Measurements from ENCODE around the gene HYLS1. TPM values are rescaled to one million over a fixed set of nuclear protein-coding genes. Genes with fewer than 3 reads are reported as not detected.
"Not testable (repeated sequence)": the region's sequence is repeated elsewhere in the genome, so short reads cannot be mapped to it uniquely, and the experiment has no call there.

Gene HYLS1
- total RNA-seq, 1 experiment from 2014 or later, result 2.5 TPM

DNA sequence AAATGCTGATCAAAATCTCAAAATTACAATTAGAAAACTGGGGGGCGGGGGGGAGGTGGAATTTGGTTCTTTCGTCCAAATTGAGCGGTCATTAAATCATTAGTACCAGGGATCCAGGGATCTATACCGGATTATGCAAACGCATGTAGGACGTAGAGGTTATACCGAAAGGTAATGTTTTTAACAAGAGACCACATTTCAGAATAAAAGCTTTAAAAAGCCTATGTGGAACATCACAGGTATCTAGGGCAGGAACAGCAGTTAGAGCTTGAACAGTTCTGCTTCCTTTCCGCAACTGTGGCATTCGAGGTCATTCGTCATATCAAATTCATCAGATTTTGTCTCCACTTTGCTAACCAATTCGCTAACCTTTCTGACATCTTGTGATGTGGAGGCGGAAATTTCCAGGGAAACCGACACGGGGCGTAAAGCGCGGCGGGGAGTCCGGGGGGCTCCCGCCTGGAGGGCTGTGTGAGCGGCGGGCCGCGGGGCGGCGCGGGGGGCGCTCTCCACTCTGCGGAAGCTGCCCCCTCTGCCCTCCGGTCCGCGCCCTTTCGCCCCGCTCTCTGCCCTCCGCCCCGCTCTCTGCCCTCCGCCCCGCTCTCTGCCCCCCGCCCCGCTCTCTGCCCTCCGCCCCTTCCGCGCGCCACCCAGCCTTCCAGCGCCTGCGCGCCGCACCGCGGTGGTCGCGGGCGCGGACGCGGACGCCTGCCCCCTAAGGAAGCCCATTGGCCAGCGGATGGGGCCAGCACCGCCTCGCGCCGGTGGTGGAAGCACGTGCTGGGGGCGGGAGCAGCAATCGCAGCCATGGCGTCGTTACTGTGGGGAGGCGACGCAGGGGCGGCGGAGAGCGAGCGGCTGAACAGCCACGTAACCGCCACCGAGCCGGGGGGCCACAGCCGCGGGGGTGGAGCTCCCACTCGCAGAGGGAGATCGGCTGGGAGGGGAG is 16.5 kb downstream of the HYLS1 start, which contains the start of gene DDX25:
DDX25 (plus strand) TSS at position 798 of the 949 bp plus-strand sequence; CDS start at position 808, 10 bp downstream.
- no TSS peak for BruUV-seq (replicated peaks)
- peak within 1 kb of the TSS; percentile 94 for H3K27ac Mint-ChIP-seq (ENCODE audit: unreplicated experiment)
- CTCF ChIA-PET, result interaction anchor here (0.9 to 1.1 kb wide), 2 partner anchors 16 to 158 kb away, joined by 5 to 6 read pairs; partner anchors contain the start of gene HYLS1

DNA sequence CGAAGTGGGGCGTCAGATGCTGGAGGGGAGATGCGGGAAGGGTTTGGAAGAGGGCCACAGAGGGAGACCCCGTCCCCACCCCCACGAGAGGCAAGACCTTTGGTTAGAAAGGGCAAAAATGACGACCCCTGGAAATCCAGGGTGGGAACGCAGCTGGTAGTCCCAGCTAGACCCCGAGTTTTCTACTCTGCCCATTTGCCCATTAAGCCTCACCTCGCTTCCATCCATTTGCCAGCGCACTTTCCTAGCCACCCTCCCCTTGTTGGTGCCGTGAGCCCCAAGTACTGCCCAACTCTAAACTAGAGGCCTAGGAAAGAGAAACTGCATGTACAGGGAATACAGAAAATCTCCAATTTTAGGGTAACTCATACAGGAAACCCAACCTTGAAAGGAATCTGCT is 17.2 kb downstream of the HYLS1 start:
- Mint-ChIP-seq H3K4me1 (ENCODE audit: low read depth, unreplicated experiment) (peaks cover 15% of the 10 kb centered on the region), H3K4me3 (ENCODE audit: unreplicated experiment) (no peak overlapping the region), H3K27ac (ENCODE audit: unreplicated experiment) (no peak overlapping the region), H3K36me3 (ENCODE audit: insufficient read depth, unreplicated experiment) (peaks cover 12% of the 10 kb centered on the region), H3K27me3 (ENCODE audit: insufficient read depth, unreplicated experiment) (peaks cover 8% of the 10 kb centered on the region), H3K9me3 (ENCODE audit: unreplicated experiment) (peaks cover 7% of the 10 kb centered on the region)
- H3K9me3 ChIP-seq, result 0 out of 2 replicates have a peak, but pooled peaks cover 2% of the 10 kb centered on the region
- intact Hi-C loops (cut with micrococcal nuclease; ENCODE audit: unreplicated experiment), result no loop called here
- no peak for DNase-seq
- H3K4me1 ChIP-seq, result peaks cover 5% of the 10 kb centered on the region; the same call in 1 of the 2 replicates
- CTCF ChIA-PET, result no interaction called here
- BruUV-seq (replicated peaks), result no TSS peak
- H3K4me3 ChIP-seq (ENCODE audit: low read depth, low read length), result no peak overlapping the region
- TF ChIP-seq, protein P1, sequence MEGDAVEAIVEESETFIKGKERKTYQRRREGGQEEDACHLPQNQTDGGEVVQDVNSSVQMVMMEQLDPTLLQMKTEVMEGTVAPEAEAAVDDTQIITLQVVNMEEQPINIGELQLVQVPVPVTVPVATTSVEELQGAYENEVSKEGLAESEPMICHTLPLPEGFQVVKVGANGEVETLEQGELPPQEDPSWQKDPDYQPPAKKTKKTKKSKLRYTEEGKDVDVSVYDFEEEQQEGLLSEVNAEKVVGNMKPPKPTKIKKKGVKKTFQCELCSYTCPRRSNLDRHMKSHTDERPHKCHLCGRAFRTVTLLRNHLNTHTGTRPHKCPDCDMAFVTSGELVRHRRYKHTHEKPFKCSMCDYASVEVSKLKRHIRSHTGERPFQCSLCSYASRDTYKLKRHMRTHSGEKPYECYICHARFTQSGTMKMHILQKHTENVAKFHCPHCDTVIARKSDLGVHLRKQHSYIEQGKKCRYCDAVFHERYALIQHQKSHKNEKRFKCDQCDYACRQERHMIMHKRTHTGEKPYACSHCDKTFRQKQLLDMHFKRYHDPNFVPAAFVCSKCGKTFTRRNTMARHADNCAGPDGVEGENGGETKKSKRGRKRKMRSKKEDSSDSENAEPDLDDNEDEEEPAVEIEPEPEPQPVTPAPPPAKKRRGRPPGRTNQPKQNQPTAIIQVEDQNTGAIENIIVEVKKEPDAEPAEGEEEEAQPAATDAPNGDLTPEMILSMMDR (IDR thresholded peaks at IDR 0.05; ENCODE audit: insufficient read depth in 1 of 2, low read depth in 1 of 2, low read length in 1 of 2, severe bottlenecking in 1 of 2, unreplicated experiment in 1 of 2), result no peak
- no peaks in the 10 kb centered on the region for H3K36me3 ChIP-seq (ENCODE audit: control insufficient read depth, insufficient read depth, low read length)
- POLR2A ChIA-PET, result no interaction called here
- H3K27me3 ChIP-seq (replicated peaks; ENCODE audit: control insufficient read depth, insufficient read depth, low read length), result no peaks in the 10 kb centered on the region

More for the DNA sequence above, 16.5 kb downstream of the HYLS1 start, which contains the start of gene DDX25:
- Mint-ChIP-seq H3K27me3 (ENCODE audit: insufficient read depth, unreplicated experiment) (peaks cover 8% of the 10 kb centered on the region), H3K36me3 (ENCODE audit: insufficient read depth, unreplicated experiment) (peaks cover 17% of the 10 kb centered on the region), H3K4me1 (ENCODE audit: low read depth, unreplicated experiment) (peaks cover 15% of the 10 kb centered on the region), H3K4me3 (ENCODE audit: unreplicated experiment) (peak within 1 kb of the TSS; percentile 99), H3K9me3 (ENCODE audit: unreplicated experiment) (peaks cover 7% of the 10 kb centered on the region)
- H3K36me3 ChIP-seq (ENCODE audit: control insufficient read depth, insufficient read depth, low read length), result no peaks in the 10 kb centered on the region
- TF ChIP-seq, protein P1 (IDR thresholded peaks at IDR 0.05; ENCODE audit: insufficient read depth in 1 of 2, low read depth in 1 of 2, low read length in 1 of 2, severe bottlenecking in 1 of 2, unreplicated experiment in 1 of 2), result no peak
- H3K4me1 ChIP-seq, result peaks cover 5% of the 10 kb centered on the region; the same call in 1 of the 2 replicates
- intact Hi-C loops (cut with micrococcal nuclease; ENCODE audit: unreplicated experiment), result no loop called here
- DNase-seq, result no peak
- no peaks in the 10 kb centered on the region for H3K27me3 ChIP-seq (replicated peaks; ENCODE audit: control insufficient read depth, insufficient read depth, low read length)
- 0 out of 2 replicates have a peak, but pooled peaks cover 2% of the 10 kb centered on the region for H3K9me3 ChIP-seq
- no peak within 1 kb of the TSS for H3K4me3 ChIP-seq (ENCODE audit: low read depth, low read length)
- POLR2A ChIA-PET, result interaction anchor here (0.6 to 1.3 kb wide), 3 partner anchors 16 to 400 kb away, joined by 3 to 8 read pairs (median 6); partner anchors contain the start of genes DCPS, FAM118B, HYLS1 and RPUSD4

DNA sequence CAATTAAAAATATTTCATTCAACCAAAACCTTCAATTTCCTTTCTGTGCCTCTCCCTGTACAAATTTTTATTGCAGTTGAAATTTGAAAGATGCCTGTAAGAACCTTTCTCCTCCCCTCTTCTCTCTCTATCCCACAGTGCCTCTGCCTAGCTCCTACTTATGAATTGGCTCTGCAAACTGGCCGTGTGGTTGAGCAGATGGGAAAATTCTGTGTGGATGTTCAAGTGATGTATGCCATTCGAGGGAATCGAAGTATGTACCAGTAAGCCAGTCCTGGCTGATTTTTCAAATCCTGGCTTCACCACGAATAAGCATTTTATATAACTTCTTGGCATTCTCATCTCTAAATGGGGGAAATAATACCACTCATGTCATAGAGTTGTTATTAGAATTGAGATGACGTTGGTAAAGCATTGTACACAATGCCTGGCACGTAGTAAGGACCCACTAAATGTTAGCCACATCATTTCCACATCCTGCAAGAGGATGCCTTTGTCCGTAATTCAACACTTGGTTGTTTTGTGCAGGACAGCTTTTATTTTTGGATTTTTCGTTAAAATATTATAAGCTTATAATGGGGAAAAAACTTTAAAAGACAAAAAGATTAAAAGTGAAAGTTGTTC is 22.9 kb downstream of the HYLS1 start:
- DNase-seq, result no peak
- ChIA-PET POLR2A (no interaction called here), CTCF (interaction anchor here (0.6 kb wide), 2 partner anchors 18 to 390 kb away, joined by 3 read pairs; no protein-coding TSS in a partner anchor)
- Mint-ChIP-seq H3K27me3 (ENCODE audit: insufficient read depth, unreplicated experiment) (peaks cover 21% of the 10 kb centered on the region), H3K27ac (ENCODE audit: unreplicated experiment) (no peak overlapping the region), H3K36me3 (ENCODE audit: insufficient read depth, unreplicated experiment) (no peaks in the 10 kb centered on the region), H3K4me1 (ENCODE audit: low read depth, unreplicated experiment) (no peaks in the 10 kb centered on the region), H3K4me3 (ENCODE audit: unreplicated experiment) (no peak overlapping the region), H3K9me3 (ENCODE audit: unreplicated experiment) (no peaks in the 10 kb centered on the region)
- Histone ChIP-seq H3K9me3 (no peaks in the 10 kb centered on the region), H3K36me3 (ENCODE audit: control insufficient read depth, insufficient read depth, low read length) (no peaks in the 10 kb centered on the region), H3K4me1 (no peaks in the 10 kb centered on the region), H3K4me3 (ENCODE audit: low read depth, low read length) (no peak overlapping the region), H3K27me3 (replicated peaks; ENCODE audit: control insufficient read depth, insufficient read depth, low read length) (no peaks in the 10 kb centered on the region)
- TF ChIP-seq, protein P1 (IDR thresholded peaks at IDR 0.05; ENCODE audit: insufficient read depth in 1 of 2, low read depth in 1 of 2, low read length in 1 of 2, severe bottlenecking in 1 of 2, unreplicated experiment in 1 of 2), result no peak
- no TSS peak for BruUV-seq (replicated peaks)
- intact Hi-C loops (cut with micrococcal nuclease; ENCODE audit: unreplicated experiment), result no loop called here

DNA sequence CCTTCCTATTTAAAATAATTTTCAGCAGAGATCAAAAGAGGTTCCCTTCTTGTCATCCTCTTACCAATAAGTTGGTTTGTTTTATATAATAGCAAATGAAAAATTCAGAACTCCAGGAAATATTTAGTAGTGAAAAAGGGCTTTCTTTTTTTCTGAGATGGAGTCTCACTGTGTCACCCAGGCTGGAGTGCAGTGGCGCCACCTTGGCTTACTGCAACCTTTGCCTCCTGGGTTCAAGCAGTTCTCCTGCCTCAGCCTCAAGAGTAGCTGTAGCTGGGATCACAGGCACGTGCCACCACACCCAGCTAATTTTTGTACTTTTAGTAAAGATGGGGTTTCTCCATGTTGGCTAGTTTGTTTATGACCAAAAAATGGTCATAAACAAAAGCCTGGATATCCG is 27.1 kb downstream of the HYLS1 start:
- H3K4me3 Mint-ChIP-seq (ENCODE audit: unreplicated experiment); H3K27me3 ChIP-seq (replicated peaks; ENCODE audit: control insufficient read depth, insufficient read depth, low read length); H3K9me3 ChIP-seq; H3K4me1 ChIP-seq; BruUV-seq (replicated peaks); H3K4me1 Mint-ChIP-seq (ENCODE audit: low read depth, unreplicated experiment); CTCF ChIA-PET; H3K27ac Mint-ChIP-seq (ENCODE audit: unreplicated experiment); H3K9me3 Mint-ChIP-seq (ENCODE audit: unreplicated experiment); intact Hi-C loops (cut with micrococcal nuclease; ENCODE audit: unreplicated experiment); H3K4me3 ChIP-seq (ENCODE audit: low read depth, low read length); H3K36me3 ChIP-seq (ENCODE audit: control insufficient read depth, insufficient read depth, low read length); DNase-seq; H3K36me3 Mint-ChIP-seq (ENCODE audit: insufficient read depth, unreplicated experiment); POLR2A ChIA-PET: not testable (repeated sequence)
- peaks cover 24% of the 10 kb centered on the region for H3K27me3 Mint-ChIP-seq (ENCODE audit: insufficient read depth, unreplicated experiment)
